Gastroesophageal sphincter (tissue), 4 donors: ENCODE measurements around the gene VIPR2. TPM values are rescaled to one million over a fixed set of nuclear protein-coding genes. Genes with fewer than 3 reads are reported as not detected.
"Not testable (repeated sequence)": the region's sequence is repeated elsewhere in the genome, so short reads cannot be mapped to it uniquely, and the experiment has no call there.

ENCODE experiments used
- ATAC-seq: fragments of 150-250 bp; one replicate; pipeline ENCODE4 v1.9.1; 2016; ENCODE audit warnings: mild to moderate bottlenecking, moderate library complexity
- H3K27ac ChIP-seq, 4 donors: fragments of 200-600 bp; sonication (generic) in 3 of 4; 1 replicate in 3 of 4; 2 replicates in 1 of 4; pipeline ENCODE4 v1.5.1; 2016 to 2019
- H3K27me3 ChIP-seq: fragments of 200-600 bp; sonication (generic); one replicate; pipeline ENCODE4 v1.5.1; 2019
- H3K36me3 ChIP-seq, 2 donors: fragments of 200-600 bp; sonication (generic); one replicate each; pipeline ENCODE4 v1.5.1; 2019; ENCODE audit warnings: control low read depth in 1 of 2
- H3K4me1 ChIP-seq, 3 donors: fragments of 200-600 bp; sonication (generic); 1 replicate in 2 of 3; 2 replicates in 1 of 3; pipeline ENCODE4 v1.5.1; 2016 to 2019; ENCODE audit warnings: control low read depth in 2 of 3
- H3K4me3 ChIP-seq, 2 donors: fragments of 200-600 bp; sonication (generic); one replicate each; pipeline ENCODE4 v1.5.1; 2019; ENCODE audit warnings: mild to moderate bottlenecking in 1 of 2, moderate library complexity in 1 of 2
- H3K9me3 ChIP-seq, 3 donors: fragments of 200-600 bp; sonication (generic); one replicate each; pipeline ENCODE4 v1.5.1; 2017 to 2019; ENCODE audit warnings: control low read depth in 2 of 3
- EP300 ChIP-seq: sonication (generic); formaldehyde crosslinking; IDR thresholded peaks from one replicate; pipeline ENCODE4 v1.6.1; 2017; ENCODE audit warnings: antibody characterized with exemption, mild to moderate bottlenecking
- POLR2A ChIP-seq, 2 donors: fragments of 450-650 bp; IDR thresholded peaks; one replicate each; pipeline ENCODE4 v1.6.1; 2017; ENCODE audit warnings: antibody characterized with exemption in 2 of 2, mild to moderate bottlenecking in 2 of 2, moderate library complexity in 1 of 2
- POLR2AphosphoS5 ChIP-seq: sonication (generic); formaldehyde crosslinking; IDR thresholded peaks from one replicate; pipeline ENCODE4 v1.6.1; 2017; ENCODE audit warnings: antibody characterized with exemption
- WGBS, 2 donors: methylation state at CpG; one replicate each; pipeline ENCODE4 v1.1.5; 2018; ENCODE audit warnings: low coverage in 1 of 2; 5-methylcytosine and 5-hydroxymethylcytosine counted together
- total RNA-seq, 4 donors: library from RNA; depleted of rRNA; stranded (reverse); fragments of >200 nt; gene quantifications; one replicate each; pipeline ENCODE4 v1.1.0, GENCODE V29; 2016
- TF ChIP-seq, protein P1 (sequence below), 4 experiments: fragments of 200-600 bp in 2 of 4; fragments of 450-650 bp in 2 of 4; sonication (generic) in 1 of 4; IDR thresholded peaks; one replicate each; pipeline ENCODE4 v1.5.1; 2017 to 2019; ENCODE audit warnings: antibody characterized with exemption in 4 of 4, mild to moderate bottlenecking in 2 of 4, moderate library complexity in 2 of 4

VIPR2 gene
- total RNA-seq, 4 donors from 2014 or later: 13.3 to 52.5 (median 27.4) TPM

DNA sequence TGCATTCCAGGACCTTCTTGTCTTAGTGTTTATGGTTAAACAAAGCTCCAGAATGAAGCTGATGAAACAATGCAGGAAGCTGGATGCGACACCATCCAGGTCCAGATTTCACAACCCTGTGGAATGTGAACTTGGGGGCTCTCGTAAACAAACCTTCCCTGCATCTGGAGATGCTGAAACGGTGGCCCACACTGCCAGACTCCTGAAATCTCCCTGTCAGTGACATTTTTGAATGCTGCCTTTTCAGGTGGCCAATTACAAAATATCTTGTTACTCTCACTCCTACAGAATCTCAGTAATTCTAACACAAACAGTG lies 18.8 kb downstream of the VIPR2 start:
- peak; percentile 78 for ATAC-seq
- TF ChIP-seq POLR2AphosphoS5 (no peak), POLR2A (IDR thresholded peaks at IDR 0.05) (no peak), EP300 (no peak)
- TF ChIP-seq, protein P1, sequence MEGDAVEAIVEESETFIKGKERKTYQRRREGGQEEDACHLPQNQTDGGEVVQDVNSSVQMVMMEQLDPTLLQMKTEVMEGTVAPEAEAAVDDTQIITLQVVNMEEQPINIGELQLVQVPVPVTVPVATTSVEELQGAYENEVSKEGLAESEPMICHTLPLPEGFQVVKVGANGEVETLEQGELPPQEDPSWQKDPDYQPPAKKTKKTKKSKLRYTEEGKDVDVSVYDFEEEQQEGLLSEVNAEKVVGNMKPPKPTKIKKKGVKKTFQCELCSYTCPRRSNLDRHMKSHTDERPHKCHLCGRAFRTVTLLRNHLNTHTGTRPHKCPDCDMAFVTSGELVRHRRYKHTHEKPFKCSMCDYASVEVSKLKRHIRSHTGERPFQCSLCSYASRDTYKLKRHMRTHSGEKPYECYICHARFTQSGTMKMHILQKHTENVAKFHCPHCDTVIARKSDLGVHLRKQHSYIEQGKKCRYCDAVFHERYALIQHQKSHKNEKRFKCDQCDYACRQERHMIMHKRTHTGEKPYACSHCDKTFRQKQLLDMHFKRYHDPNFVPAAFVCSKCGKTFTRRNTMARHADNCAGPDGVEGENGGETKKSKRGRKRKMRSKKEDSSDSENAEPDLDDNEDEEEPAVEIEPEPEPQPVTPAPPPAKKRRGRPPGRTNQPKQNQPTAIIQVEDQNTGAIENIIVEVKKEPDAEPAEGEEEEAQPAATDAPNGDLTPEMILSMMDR (IDR thresholded peaks at IDR 0.05): no peak
- H3K27ac ChIP-seq: no peak overlapping the region

DNA sequence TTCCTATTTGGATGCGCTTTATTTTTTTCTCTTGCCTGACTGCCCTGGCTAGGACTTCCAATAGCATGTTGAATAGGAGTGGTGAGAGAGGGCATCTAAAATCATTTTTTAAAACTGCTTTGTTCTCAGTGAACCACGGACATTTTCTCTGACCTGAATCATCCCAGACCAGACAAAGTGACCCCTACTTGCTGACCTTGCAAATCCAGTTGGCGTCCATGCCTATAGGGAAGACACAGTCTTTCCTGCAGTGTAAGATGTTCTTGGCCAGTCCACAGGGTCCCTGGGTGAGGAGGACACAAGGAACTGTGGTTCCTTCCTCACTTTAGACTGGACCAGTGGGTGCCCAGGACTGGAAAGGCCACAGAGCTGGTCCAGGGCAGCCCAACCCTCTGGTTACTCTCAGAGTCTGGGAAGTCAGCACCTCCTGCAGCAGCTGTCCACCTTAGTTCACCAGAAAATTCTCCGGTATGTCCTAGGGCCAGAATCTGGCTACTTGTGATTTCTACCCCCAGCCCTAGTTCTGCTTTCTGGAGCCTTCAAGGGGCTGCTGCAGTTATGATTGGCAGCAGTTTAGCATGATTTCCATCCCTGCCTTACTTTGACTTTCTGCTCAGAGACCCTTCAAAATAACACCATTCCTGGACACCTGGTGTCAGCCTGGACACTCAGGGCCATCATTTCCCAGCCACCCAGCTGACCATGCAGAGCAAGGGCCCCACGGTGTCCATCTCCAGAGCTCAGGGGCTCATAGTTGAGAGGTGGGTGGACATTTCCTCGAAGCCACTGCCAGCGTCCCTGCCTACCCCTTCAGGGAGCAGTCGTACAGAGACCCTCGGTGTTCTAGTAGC lies 19.3 kb downstream of the VIPR2 start:
- Histone ChIP-seq H3K9me3 (no peaks in the 10 kb centered on the region), H3K4me3 (no peak overlapping the region), H3K27ac (no peak overlapping the region), H3K36me3 (no peaks in the 10 kb centered on the region), H3K27me3 (peaks cover 11% of the 10 kb centered on the region), H3K4me1 (peaks cover 0 to 17% (median 0%) of the 10 kb centered on the region in 3 donors)
- TF ChIP-seq EP300 (no peak), POLR2A (IDR thresholded peaks at IDR 0.05) (no peak), POLR2AphosphoS5 (no peak)
- TF ChIP-seq, protein P1 (IDR thresholded peaks at IDR 0.05): no peak
- peak; percentile 22 for ATAC-seq
- 80 to 100% methylated on average over 1 to 3 of the region's 9 CpGs for WGBS, 2 donors

More for the DNA sequence above, 18.8 kb downstream of the VIPR2 start:
- Histone ChIP-seq H3K27me3 (peaks cover 11% of the 10 kb centered on the region), H3K9me3 (no peaks in the 10 kb centered on the region), H3K36me3 (no peaks in the 10 kb centered on the region), H3K4me3 (no peak overlapping the region), H3K4me1 (peaks cover 0 to 17% (median 0%) of the 10 kb centered on the region in 3 donors)
- WGBS, 2 donors: 49 to 53% methylated on average over 3 of the region's 3 CpGs

DNA sequence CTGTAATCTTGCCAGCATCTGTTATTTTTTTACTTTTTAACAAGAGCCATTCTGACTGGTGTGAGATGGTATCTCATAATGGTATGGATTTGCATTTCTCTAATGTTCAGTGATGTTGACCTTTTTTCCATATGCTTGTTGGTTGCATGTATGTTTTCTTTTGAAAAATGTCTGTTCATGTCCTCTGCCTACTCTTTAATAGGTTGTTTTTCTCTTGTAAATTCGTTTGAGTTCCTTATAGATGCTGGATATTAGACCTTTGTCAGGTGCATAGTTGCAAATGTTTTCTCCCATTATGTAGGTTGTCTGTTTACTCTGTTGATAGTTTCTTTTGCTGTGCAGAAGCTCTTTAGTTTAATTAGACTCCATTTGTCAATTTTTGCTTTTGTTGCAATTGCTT lies 20.9 kb downstream of the VIPR2 start:
- H3K27me3 ChIP-seq, H3K9me3 ChIP-seq, H3K4me3 ChIP-seq, H3K27ac ChIP-seq, H3K36me3 ChIP-seq, ATAC-seq: not testable (repeated sequence)
- peaks cover 0 to 17% (median 0%) of the 10 kb centered on the region in 3 donors for H3K4me1 ChIP-seq
- WGBS, 2 donors: 75 to 86% methylated on average over 1 of the region's 1 CpG

DNA sequence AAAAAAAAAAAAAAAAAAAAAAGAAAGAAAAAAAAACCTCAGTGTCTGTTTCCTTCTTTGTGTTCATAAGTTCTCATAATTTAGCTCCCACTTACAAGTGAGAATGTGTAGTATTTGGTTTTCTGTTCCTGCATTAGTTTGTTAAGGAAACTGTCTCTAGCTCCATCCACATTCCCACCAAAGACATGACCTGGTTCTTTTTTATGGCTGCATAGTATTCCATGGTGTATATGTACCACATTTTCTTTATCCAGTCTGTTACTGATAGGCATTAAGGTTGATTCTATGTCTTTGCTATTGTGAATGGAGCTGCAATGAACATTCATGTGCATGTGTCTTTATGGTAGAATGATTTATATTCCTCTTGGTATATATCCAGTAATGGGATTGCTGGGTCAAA lies 21.4 kb downstream of the VIPR2 start:
- not testable (repeated sequence) for ATAC-seq, H3K4me3 ChIP-seq, H3K36me3 ChIP-seq, H3K9me3 ChIP-seq, H3K27ac ChIP-seq, H3K27me3 ChIP-seq
- peaks cover 0 to 17% (median 0%) of the 10 kb centered on the region in 3 donors for H3K4me1 ChIP-seq

DNA sequence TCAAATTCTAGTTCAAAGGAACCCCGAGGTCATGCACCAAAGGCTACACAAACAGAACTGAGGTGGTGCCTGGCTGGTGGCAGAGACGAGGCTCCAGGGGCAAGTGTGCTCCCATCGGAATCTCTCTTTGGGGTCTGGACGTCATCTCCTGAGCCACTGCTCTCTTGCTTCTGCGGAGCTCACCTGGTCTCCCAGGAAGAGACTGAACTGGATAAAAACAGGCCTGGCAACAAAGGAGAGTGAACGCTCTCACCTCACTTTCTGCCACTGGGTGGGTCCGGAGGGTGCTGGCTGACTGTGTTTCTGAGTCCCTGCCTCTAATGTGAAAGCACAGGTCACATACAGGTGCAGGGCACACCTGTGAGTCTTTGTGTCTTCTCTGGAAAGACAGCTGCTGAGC lies 22.4 kb downstream of the VIPR2 start:
- no peak for ATAC-seq
- Histone ChIP-seq H3K4me3 (no peak overlapping the region), H3K27me3 (no peaks in the 10 kb centered on the region), H3K9me3 (no peaks in the 10 kb centered on the region), H3K27ac (no peak overlapping the region), H3K36me3 (peaks cover 0 to 11% of the 10 kb centered on the region in 2 donors), H3K4me1 (peaks cover 0 to 17% (median 0%) of the 10 kb centered on the region in 3 donors)
- TF ChIP-seq POLR2AphosphoS5 (no peak), EP300 (no peak), POLR2A (IDR thresholded peaks at IDR 0.05) (no peak)
- TF ChIP-seq, protein P1 (IDR thresholded peaks at IDR 0.05): no peak
- WGBS, 2 donors: 100% methylated on average over 2 of the region's 7 CpGs

DNA sequence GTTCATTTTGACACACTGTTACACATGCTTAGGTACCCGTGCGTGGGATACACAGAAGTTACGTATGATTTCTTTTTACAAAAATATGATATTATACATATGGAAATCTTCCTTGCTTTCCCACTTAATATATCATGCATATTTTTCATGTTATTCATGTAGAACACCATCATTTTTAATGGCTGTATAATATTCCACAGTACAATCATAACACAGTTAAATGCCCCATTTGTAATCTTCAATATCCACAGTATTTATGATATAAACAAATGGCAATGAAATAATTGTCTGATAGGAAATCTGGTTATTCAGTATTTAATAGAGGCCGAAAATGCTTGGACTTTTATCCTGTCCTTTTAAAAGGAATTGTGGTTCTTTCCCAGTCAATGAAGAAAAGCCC lies 23.2 kb downstream of the VIPR2 start:
- H3K27me3 ChIP-seq: no peaks in the 10 kb centered on the region
- no peak overlapping the region for H3K27ac ChIP-seq
- no peak for ATAC-seq
- H3K4me1 ChIP-seq: peaks cover 0 to 10% (median 0%) of the 10 kb centered on the region in 3 donors
- no peak for TF ChIP-seq POLR2A (IDR thresholded peaks at IDR 0.05)
- no peaks in the 10 kb centered on the region for H3K9me3 ChIP-seq
- WGBS, 2 donors: 82 to 93% methylated on average over 4 of the region's 4 CpGs
- peaks cover 0 to 14% of the 10 kb centered on the region in 2 donors for H3K36me3 ChIP-seq
- no peak overlapping the region for H3K4me3 ChIP-seq
